ENCODE results near the gene REP15.
"Not testable (repeated sequence)": the region's sequence is repeated elsewhere in the genome, so short reads cannot be mapped to it uniquely, and the experiment has no call there.

The REP15 gene

DNA sequence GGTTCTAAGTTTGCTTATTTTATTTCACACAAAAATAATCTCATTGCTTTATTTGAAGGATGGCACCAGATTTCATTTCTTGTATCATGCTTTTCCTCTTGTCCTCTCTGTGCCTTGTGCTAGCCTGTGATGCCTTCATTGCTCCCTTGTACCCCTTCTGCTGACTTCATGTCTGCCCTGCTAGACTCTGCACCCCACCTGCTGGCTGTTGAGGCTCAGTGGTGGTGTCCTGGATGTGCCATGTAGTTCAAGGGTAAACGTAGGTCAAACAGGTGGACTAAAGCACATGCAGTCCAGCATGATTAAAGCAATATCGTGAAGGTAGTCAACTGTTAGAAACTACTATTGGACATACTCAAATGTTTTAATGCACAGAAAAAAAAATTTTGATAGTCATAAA is 36.0 kb downstream of the REP15 start:
- DNase-seq (ENCODE audit: low read depth), result peak; percentile 8
- no peak overlapping the region for H3K4me3 ChIP-seq (replicated peaks; ENCODE audit: low read depth, low read length)
- peak; percentile 37 for TF ChIP-seq CTCF (IDR thresholded peaks at IDR 0.05; ENCODE audit: low read length, missing control alignments)

DNA sequence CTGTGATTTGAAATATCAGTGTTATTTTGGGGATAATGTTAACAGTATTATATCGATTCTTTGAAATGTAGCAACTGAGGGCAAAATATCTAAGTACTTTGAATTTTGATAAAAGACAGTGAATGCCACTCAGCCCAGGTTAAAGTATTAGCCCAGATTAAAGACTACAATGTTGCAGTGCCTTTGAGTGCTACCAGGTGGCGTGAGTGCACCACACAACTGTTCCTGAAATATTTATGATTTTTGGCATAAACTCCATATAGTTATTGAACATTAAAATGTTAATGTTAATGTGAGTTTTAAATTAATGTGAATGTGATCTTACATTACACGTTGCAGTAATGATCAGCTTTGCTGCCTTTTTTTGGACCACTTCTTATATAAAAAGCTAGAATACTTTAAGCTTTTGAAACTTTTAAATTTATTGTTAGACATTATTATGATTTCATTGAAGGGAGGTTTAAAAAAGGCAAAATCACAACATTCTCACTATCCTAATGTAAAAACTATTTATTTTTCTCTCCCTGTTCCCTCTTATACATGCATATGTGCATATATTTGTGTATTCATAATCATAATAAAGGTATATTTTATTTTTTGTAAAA is 36.9 kb downstream of the REP15 start:
- peak; percentile 66 for DNase-seq (ENCODE audit: low read depth)
- peak; percentile 98 for TF ChIP-seq CTCF (IDR thresholded peaks at IDR 0.05; ENCODE audit: low read length, missing control alignments)
- no peak overlapping the region for H3K4me3 ChIP-seq (replicated peaks; ENCODE audit: low read depth, low read length)

DNA sequence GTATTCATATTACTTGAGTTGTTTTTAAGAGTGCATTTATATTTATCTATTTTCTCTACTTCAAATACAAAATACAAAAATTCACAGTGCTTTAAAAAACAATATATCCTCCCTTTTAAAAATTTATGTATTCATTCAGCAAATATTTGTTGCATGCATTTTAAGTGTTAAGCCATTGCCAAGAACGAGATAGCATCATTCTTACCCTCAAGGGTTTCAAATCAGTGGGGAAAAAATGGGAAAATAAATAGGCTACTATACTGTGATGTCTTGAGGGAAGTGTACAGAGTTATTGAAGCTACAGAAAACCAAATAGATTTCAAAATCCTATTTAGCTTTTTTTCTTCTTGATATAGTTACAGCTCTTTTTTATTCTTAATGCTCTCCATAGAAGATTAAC is 37.5 kb downstream of the REP15 start:
- no peak for DNase-seq (ENCODE audit: low read depth)
- TF ChIP-seq CTCF (IDR thresholded peaks at IDR 0.05; ENCODE audit: low read length, missing control alignments), result no peak

GRCh38 chr12:27734321-27734720 is 38.1 kb downstream of the REP15 start:
- DNase-seq (ENCODE audit: low read depth); H3K4me3 ChIP-seq (replicated peaks; ENCODE audit: low read depth, low read length): not testable (repeated sequence)

More for the DNA sequence above, 37.5 kb downstream of the REP15 start:
- no peak overlapping the region for H3K4me3 ChIP-seq (replicated peaks; ENCODE audit: low read depth, low read length)

DNA sequence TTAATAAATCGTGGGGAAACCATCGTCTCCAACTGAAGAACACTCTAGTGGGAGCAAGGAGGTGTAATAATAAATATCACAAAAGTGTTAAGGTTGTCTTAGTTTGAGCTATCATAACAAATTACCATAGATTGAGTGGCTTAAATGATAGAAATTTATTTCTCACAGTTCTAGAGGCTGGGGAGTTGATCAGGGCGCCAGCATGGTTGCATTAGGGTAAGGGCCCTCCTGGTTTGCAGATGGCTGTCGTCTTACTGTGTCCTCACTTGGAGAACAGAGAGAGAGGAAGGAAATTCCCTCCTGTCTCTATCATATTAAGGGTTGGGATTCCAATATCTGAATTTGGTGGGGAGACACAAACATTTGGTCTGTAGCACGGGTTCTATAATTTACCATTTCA is 47.4 kb downstream of the REP15 start:
- no peak overlapping the region for H3K4me3 ChIP-seq (replicated peaks; ENCODE audit: low read depth, low read length)
- DNase-seq (ENCODE audit: low read depth), result no peak
- no peak for TF ChIP-seq CTCF (IDR thresholded peaks at IDR 0.05; ENCODE audit: low read length, missing control alignments)

- not testable (repeated sequence) for DNase-seq (ENCODE audit: low read depth); H3K4me3 ChIP-seq (replicated peaks; ENCODE audit: low read depth, low read length)
Observed at GRCh38 chr12:27745734-27746133, 49.5 kb downstream of the REP15 start.

Measured in fibroblast of pulmonary artery (primary cell).